Endothelial cell of umbilical vein (primary cell): ENCODE results near the gene TMC1. TPM values are rescaled to one million over a fixed set of nuclear protein-coding genes. Genes with fewer than 3 reads are reported as not detected.

Source experiments
- BruUV-seq: library from RNA; stranded (reverse); fragments of 400-500 nt; replicated peaks from 2 replicates; lab custom pipeline; 2021; lab: Mats Ljungman, UMichigan
- CTCF ChIA-PET: fragments of 300-600, 350-600 bp; sonication (Branson Sonifier 250); formaldehyde crosslinking; loops from one replicate; lab custom pipeline; 2021; ENCODE audit warnings: antibody characterized with exemption, inconsistent platforms; lab: Charles Lee
- POLR2A ChIA-PET: fragments of 300-600, 350-600 bp; sonication (Branson Sonifier 250); formaldehyde crosslinking; loops from one replicate; lab custom pipeline; 2021; ENCODE audit warnings: antibody characterized with exemption, inconsistent platforms; lab: Charles Lee
- DNase-seq: peaks from one replicate; pipeline ENCODE4 v3.0.0-alpha.2; 2011; ENCODE audit warnings: low read depth, low spot score
- FAIRE-seq: peaks from 2 replicates; lab custom pipeline; 2011; peaks lifted over from hg19 to GRCh38; lab: Jason Lieb, UNC
- H2AFZ ChIP-seq: 2 replicates; pipeline ENCODE4 v1.6.0; 2012; ENCODE audit warnings: low read depth, low read length, control low read depth, inconsistent platforms
- H3K27ac ChIP-seq: 2 replicates; pipeline ENCODE4 v1.5.1; 2011; ENCODE audit warnings: low read depth, mild to moderate bottlenecking, control low read depth, low read length, moderate library complexity; ENCODE audit not compliant: insufficient read depth
- H3K27me3 ChIP-seq, 2 experiments: 2 replicates each; pipeline versions ENCODE4 v1.6.0 to v1.6.1; 2011; ENCODE audit warnings: low read length in 2 of 2, mixed read lengths in 1 of 2; ENCODE audit not compliant: control insufficient read depth in 2 of 2, insufficient read depth in 2 of 2
- H3K36me3 ChIP-seq, 2 experiments: 2 replicates in 1 of 2; 3 replicates in 1 of 2; pipeline ENCODE4 v1.5.1; 2011; ENCODE audit warnings: low read length in 2 of 2, mild to moderate bottlenecking in 1 of 2, moderate library complexity in 1 of 2; ENCODE audit not compliant: control insufficient read depth in 2 of 2, insufficient read depth in 2 of 2; ENCODE audit errors: extremely low read depth in 1 of 2
- H3K4me1 ChIP-seq: 3 replicates; pipeline ENCODE4 v1.5.1; 2011; ENCODE audit warnings: mild to moderate bottlenecking, low read length; ENCODE audit not compliant: control insufficient read depth, insufficient read depth; ENCODE audit errors: extremely low read depth
- H3K4me2 ChIP-seq: 2 replicates; pipeline ENCODE4 v1.6.1; 2011; ENCODE audit warnings: low read length, control low read depth, mixed read lengths; ENCODE audit not compliant: insufficient read depth
- H3K4me3 ChIP-seq, 3 experiments: fragments of 200-600 bp in 1 of 3; sonication (generic), shearing (Covaris generic) in 1 of 3; replicated peaks in 1 of 3; 2 replicates each; pipeline ENCODE4 v1.5.1; 2011 to 2016; ENCODE audit warnings: control low read depth in 3 of 3, low read length in 3 of 3, mild to moderate bottlenecking in 2 of 3, inconsistent platforms in 1 of 3, low read depth in 1 of 3, moderate library complexity in 1 of 3; ENCODE audit not compliant: insufficient read depth in 1 of 3
- H3K79me2 ChIP-seq: 2 replicates; pipeline ENCODE4 v1.6.0; 2012; ENCODE audit warnings: low read length, inconsistent platforms; ENCODE audit not compliant: control insufficient read depth, insufficient read depth
- H3K9ac ChIP-seq: replicated peaks from 2 replicates; pipeline ENCODE3; 2011; ENCODE audit warnings: low read length, control low read depth; ENCODE audit not compliant: insufficient read depth; ENCODE audit errors: extremely low read depth
- H3K9me1 ChIP-seq: replicated peaks from 3 replicates; pipeline ENCODE4 v1.6.0; 2011; ENCODE audit warnings: mild to moderate bottlenecking, low read length; ENCODE audit not compliant: control insufficient read depth, insufficient read depth; ENCODE audit errors: extremely low read depth
- H3K9me3 ChIP-seq: replicated peaks from 2 replicates; pipeline ENCODE4 v1.5.1; 2012; ENCODE audit warnings: low read length, inconsistent platforms; ENCODE audit not compliant: control insufficient read depth, insufficient read depth
- H4K20me1 ChIP-seq: replicated peaks from 2 replicates; pipeline ENCODE3; 2011; ENCODE audit warnings: mild to moderate bottlenecking, low read length; ENCODE audit not compliant: control insufficient read depth, insufficient read depth; ENCODE audit errors: extremely low read depth
- EZH2 ChIP-seq: IDR thresholded peaks from 2 replicates; pipeline ENCODE4 v1.6.1; 2012; ENCODE audit warnings: borderline replicate concordance, low read depth, mild to moderate bottlenecking, moderate library complexity, low read length, inconsistent platforms; ENCODE audit not compliant: severe bottlenecking
- FOS ChIP-seq: IDR thresholded peaks from 2 replicates; pipeline ENCODE4 v1.6.1; 2011; ENCODE audit warnings: mild to moderate bottlenecking, low read length, moderate library complexity, borderline replicate concordance; ENCODE audit not compliant: insufficient read depth
- GATA2 ChIP-seq: IDR thresholded peaks from 2 replicates; pipeline ENCODE4 v1.7.0; 2011; ENCODE audit warnings: low read depth, mild to moderate bottlenecking, moderate library complexity, mixed read lengths, low read length; ENCODE audit not compliant: insufficient read length, insufficient read depth
- JUN ChIP-seq: IDR thresholded peaks from 2 replicates; pipeline ENCODE4 v1.6.1; 2011; ENCODE audit warnings: borderline replicate concordance, low read depth; ENCODE audit not compliant: insufficient read length, insufficient read depth
- MYC ChIP-seq: IDR thresholded peaks from one replicate; pipeline ENCODE4 v1.6.1; 2011; ENCODE audit warnings: mild to moderate bottlenecking, low read depth, low read length
- POLR2A ChIP-seq: IDR thresholded peaks from 2 replicates; pipeline ENCODE4 v1.6.1; 2012; ENCODE audit warnings: low read depth, mild to moderate bottlenecking, control low read depth, low read length
- POLR2AphosphoS5 ChIP-seq: IDR thresholded peaks from 2 replicates; pipeline ENCODE4 v1.6.1; 2012; ENCODE audit warnings: low read depth, mild to moderate bottlenecking, control low read depth, low read length, moderate library complexity; ENCODE audit not compliant: insufficient read depth
- dilution Hi-C: fragments of 300-500 bp; cut with MboI; formaldehyde crosslinking; loops from one replicate; pipeline ENCODE4 v1.15.0; 2019; ENCODE audit warnings: low sequenced_read_pairs; ENCODE audit not compliant: extremely low pct_ligation_motif_present
- intact Hi-C: fragments of 100-400 bp; cut with micrococcal nuclease; formaldehyde crosslinking; loops from one replicate; pipeline ENCODE4 v1.10.0; 2022
- polyA plus RNA-seq, 4 experiments: library from polyadenylated mRNA; depleted of rRNA in 3 of 4; stranded (reverse) in 3 of 4; unstranded in 1 of 4; fragments of >200 nt; gene quantifications; 2 replicates each; pipeline versions ENCODE4 v1.2.1 to v1.2.3, GENCODE V29; 2011 to 2012; ENCODE audit warnings: missing spikeins in 1 of 4
- total RNA-seq: library from RNA; stranded (reverse); gene quantifications from 2 replicates; pipeline ENCODE4 v1.2.3, GENCODE V29; 2021
- TF ChIP-seq, protein P1 (sequence below), 2 donors: IDR thresholded peaks; 1 replicate in 1 of 2; 2 replicates in 1 of 2; pipeline ENCODE4 v1.5.1; 2011; ENCODE audit warnings: low read length in 2 of 2, mild to moderate bottlenecking in 2 of 2, moderate library complexity in 2 of 2, control low read depth in 1 of 2, inconsistent platforms in 1 of 2, low read depth in 1 of 2; ENCODE audit not compliant: insufficient read depth in 1 of 2; ENCODE audit errors: extremely low read depth in 1 of 2
- TF ChIP-seq, protein P2 (sequence below): IDR thresholded peaks from 2 replicates; pipeline ENCODE4 v1.6.1; 2011; ENCODE audit not compliant: insufficient read depth, insufficient read length

The TMC1 gene
- total and polyA plus RNA-seq, 2 donors (not counting 3 experiments of a cell fraction or from before 2014, with no cell fraction given), result 1.5 TPM; not detected in 1

DNA sequence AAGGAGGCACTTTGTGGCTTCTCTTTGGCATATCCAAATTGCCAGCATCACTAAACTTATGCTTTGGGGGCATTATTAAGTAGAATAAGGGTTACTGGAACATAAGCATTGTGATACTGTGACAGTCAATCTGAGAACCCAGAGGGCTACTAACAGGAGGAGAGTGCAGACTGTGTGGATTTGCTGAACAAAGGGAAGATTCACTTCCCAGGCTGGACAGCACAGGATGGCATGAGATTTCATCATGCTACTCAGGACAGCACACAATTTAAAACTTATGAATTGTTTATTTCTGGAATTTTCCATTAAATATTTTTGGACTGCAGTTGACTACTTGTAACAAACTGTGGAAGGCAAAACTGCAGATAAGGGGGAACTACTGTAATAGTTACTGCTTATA is 212.5 kb downstream of the TMC1 start:
- Histone ChIP-seq H3K4me1 (no peaks in the 10 kb centered on the region), H3K9me3 (no peaks in the 10 kb centered on the region), H3K79me2 (no peaks in the 10 kb centered on the region), H3K36me3 (no peaks in the 10 kb centered on the region), H3K27me3 (peaks cover 0 to 2% of the 10 kb centered on the region in 2 experiments), H3K9me1 (no peaks in the 10 kb centered on the region), H2AFZ (no peak overlapping the region), H3K4me3 (no peak overlapping the region), H3K9ac (no peak overlapping the region), H3K27ac (no peak overlapping the region), H4K20me1 (no peaks in the 10 kb centered on the region), H3K4me2 (no peak overlapping the region)
- no TSS peak for BruUV-seq
- dilution Hi-C loops (no loop called here), intact Hi-C loops (no loop called here)
- DNase-seq, result no peak
- TF ChIP-seq JUN (no peak), EZH2 (no peak), MYC (no peak), POLR2A (no peak), POLR2AphosphoS5 (no peak), GATA2 (no peak), FOS (no peak)
- TF ChIP-seq, protein P1, sequence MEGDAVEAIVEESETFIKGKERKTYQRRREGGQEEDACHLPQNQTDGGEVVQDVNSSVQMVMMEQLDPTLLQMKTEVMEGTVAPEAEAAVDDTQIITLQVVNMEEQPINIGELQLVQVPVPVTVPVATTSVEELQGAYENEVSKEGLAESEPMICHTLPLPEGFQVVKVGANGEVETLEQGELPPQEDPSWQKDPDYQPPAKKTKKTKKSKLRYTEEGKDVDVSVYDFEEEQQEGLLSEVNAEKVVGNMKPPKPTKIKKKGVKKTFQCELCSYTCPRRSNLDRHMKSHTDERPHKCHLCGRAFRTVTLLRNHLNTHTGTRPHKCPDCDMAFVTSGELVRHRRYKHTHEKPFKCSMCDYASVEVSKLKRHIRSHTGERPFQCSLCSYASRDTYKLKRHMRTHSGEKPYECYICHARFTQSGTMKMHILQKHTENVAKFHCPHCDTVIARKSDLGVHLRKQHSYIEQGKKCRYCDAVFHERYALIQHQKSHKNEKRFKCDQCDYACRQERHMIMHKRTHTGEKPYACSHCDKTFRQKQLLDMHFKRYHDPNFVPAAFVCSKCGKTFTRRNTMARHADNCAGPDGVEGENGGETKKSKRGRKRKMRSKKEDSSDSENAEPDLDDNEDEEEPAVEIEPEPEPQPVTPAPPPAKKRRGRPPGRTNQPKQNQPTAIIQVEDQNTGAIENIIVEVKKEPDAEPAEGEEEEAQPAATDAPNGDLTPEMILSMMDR (IDR thresholded peaks at IDR 0.05; ENCODE audit: extremely low read depth in 1 of 2, insufficient read depth in 1 of 2, low read depth in 1 of 2, low read length in 2 of 2), result no peak
- TF ChIP-seq, protein P2, sequence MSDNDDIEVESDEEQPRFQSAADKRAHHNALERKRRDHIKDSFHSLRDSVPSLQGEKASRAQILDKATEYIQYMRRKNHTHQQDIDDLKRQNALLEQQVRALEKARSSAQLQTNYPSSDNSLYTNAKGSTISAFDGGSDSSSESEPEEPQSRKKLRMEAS, result no peak
- POLR2A ChIA-PET, result no interaction called here
- CTCF ChIA-PET, result no interaction called here
- FAIRE-seq, result no peak
